CD4-positive, alpha-beta T cell treated with Interleukin-17A for 1 hour (primary cell): ENCODE data around the gene TSPYL2.

Experiments
- DNase-seq: peaks from one replicate; pipeline ENCODE4 v3.0.0-alpha.2; 2020

The TSPYL2 gene

GRCh38 chrX:53080628-53081580, 1.3 kb upstream of the TSPYL2 start:
- DNase-seq, result peak; percentile 56

- DNase-seq, result no peak
Measured at GRCh38 chrX:53082773-53083616, 828 bp downstream of the TSPYL2 start.

GRCh38 chrX:53084043-53084570, 1.9 kb downstream of the TSPYL2 start:
- DNase-seq, result peak; percentile 31

GRCh38 chrX:53084863-53085262, 2.7 kb downstream of the TSPYL2 start:
- peak; percentile 9 for DNase-seq

- peak; percentile 53 for DNase-seq
Measured at GRCh38 chrX:53085661-53086229, 3.6 kb downstream of the TSPYL2 start.

- DNase-seq, result no peak
Measured at GRCh38 chrX:53086464-53086863, 4.3 kb downstream of the TSPYL2 start.

- peak; percentile 31 for DNase-seq
Measured at GRCh38 chrX:53087388-53087831, 5.2 kb downstream of the TSPYL2 start.

GRCh38 chrX:53088136-53088974, 6.2 kb downstream of the TSPYL2 start:
- peak; percentile 92 for DNase-seq

- DNase-seq, result peak; percentile 72
Measured at GRCh38 chrX:53089224-53089842, 7.2 kb downstream of the TSPYL2 start.

- DNase-seq, result peak; percentile 8
Measured at GRCh38 chrX:53089925-53090324, 7.8 kb downstream of the TSPYL2 start.

GRCh38 chrX:53091354-53091753, 9.2 kb downstream of the TSPYL2 start:
- DNase-seq, result no peak

- DNase-seq, result peak; percentile 78
Measured at GRCh38 chrX:53093177-53093655, 11.0 kb downstream of the TSPYL2 start.

GRCh38 chrX:53093748-53094581, 11.8 kb downstream of the TSPYL2 start, which contains the start of gene KANTR:
Gene KANTR (plus strand): TSS chrX:53094142. CDS start chrX:53124273, 30,131 bp downstream.
- DNase-seq, result peak; percentile 91

GRCh38 chrX:53094582-53094905, 12.4 kb downstream of the TSPYL2 start:
- no peak for DNase-seq

GRCh38 chrX:53095796-53096195, 13.6 kb downstream of the TSPYL2 start:
- no peak for DNase-seq

- DNase-seq, result no peak
Measured at GRCh38 chrX:53114864-53115549, 32.8 kb downstream of the TSPYL2 start.

- no peak for DNase-seq
Measured at GRCh38 chrX:53115550-53115874, 33.3 kb downstream of the TSPYL2 start.

GRCh38 chrX:53116101-53116500, 33.9 kb downstream of the TSPYL2 start:
- DNase-seq, result no peak

GRCh38 chrX:53122013-53122412, 39.8 kb downstream of the TSPYL2 start:
- no peak for DNase-seq

GRCh38 chrX:53125506-53125905, 43.3 kb downstream of the TSPYL2 start:
- no peak for DNase-seq
